IMR-90 (cell line): ENCODE data around the gene MKKS. TPM values are rescaled to one million over a fixed set of nuclear protein-coding genes. Genes with fewer than 3 reads are reported as not detected.

ENCODE experiments used
- ATAC-seq: fragments of 200-7000 bp; cut with Tn5 transposase; 2 replicates; pipeline ENCODE4 v1.9.1; 2020; ENCODE audit warnings: low read depth, mild to moderate bottlenecking, moderate library complexity
- BruUV-seq: library from RNA; stranded (reverse); fragments of 400-500 nt; replicated peaks from 2 replicates; lab custom pipeline; 2021; lab: Mats Ljungman, UMichigan
- CTCF ChIA-PET: fragments of 300-600 bp; formaldehyde crosslinking; extraction: SDS; loops from one replicate; lab custom pipeline; 2021; ENCODE audit warnings: antibody characterized with exemption; lab: Yijun Ruan, JAX
- POLR2A ChIA-PET: fragments of 300-600 bp; sonication (Branson Sonifier 250); formaldehyde crosslinking; loops from one replicate; lab custom pipeline; 2022; ENCODE audit warnings: antibody characterized with exemption; ENCODE audit not compliant: unreplicated experiment; lab: Charles Lee
- DNase-seq: peaks from one replicate; pipeline ENCODE4 v3.0.0; 2013
- H2AFZ ChIP-seq: replicated peaks from 2 replicates; pipeline ENCODE3; 2013; ENCODE audit warnings: low read length, mild to moderate bottlenecking; ENCODE audit not compliant: poor library complexity
- H2AK5ac ChIP-seq: 2 replicates; pipeline ENCODE4 v1.6.1; 2013; ENCODE audit warnings: low read depth, low read length, inconsistent platforms
- H2AK9ac ChIP-seq: replicated peaks from 2 replicates; pipeline ENCODE3; 2013; ENCODE audit warnings: mild to moderate bottlenecking, low read depth, low read length, moderate library complexity; ENCODE audit not compliant: poor library complexity
- H2BK120ac ChIP-seq: 2 replicates; pipeline ENCODE4 v1.6.1; 2013; ENCODE audit warnings: low read depth, low read length, inconsistent platforms
- H2BK15ac ChIP-seq: 3 replicates; pipeline ENCODE4 v1.6.1; 2013; ENCODE audit warnings: low read depth, low read length, inconsistent platforms
- H2BK20ac ChIP-seq: 2 replicates; pipeline ENCODE4 v1.6.1; 2013; ENCODE audit warnings: low read depth, mild to moderate bottlenecking, inconsistent platforms, low read length, moderate library complexity
- H2BK5ac ChIP-seq: 2 replicates; pipeline ENCODE4 v1.6.1; 2013; ENCODE audit warnings: mild to moderate bottlenecking, low read depth, low read length, inconsistent platforms; ENCODE audit not compliant: poor library complexity, severe bottlenecking
- H3K14ac ChIP-seq: replicated peaks from 2 replicates; pipeline ENCODE4 v1.6.1; 2013; ENCODE audit warnings: low read depth, low read length, inconsistent platforms
- H3K18ac ChIP-seq: 2 replicates; pipeline ENCODE4 v1.6.1; 2013; ENCODE audit warnings: low read depth, low read length, control low read depth
- H3K23ac ChIP-seq: 2 replicates; pipeline ENCODE4 v1.6.1; 2013; ENCODE audit warnings: low read depth, low read length, inconsistent platforms
- H3K27ac ChIP-seq: 2 replicates; pipeline ENCODE4 v1.5.1; 2013; ENCODE audit warnings: mild to moderate bottlenecking, control low read depth, low read length; ENCODE audit not compliant: insufficient read depth
- H3K27me3 ChIP-seq: 2 replicates; pipeline ENCODE4 v1.6.1; 2013; ENCODE audit warnings: low read length; ENCODE audit not compliant: control insufficient read depth, insufficient read depth
- H3K36me3 ChIP-seq: 2 replicates; pipeline ENCODE4 v1.6.1; 2013; ENCODE audit warnings: low read length, mixed read lengths; ENCODE audit not compliant: control insufficient read depth, insufficient read depth
- H3K4ac ChIP-seq: 2 replicates; pipeline ENCODE4 v1.6.1; 2013; ENCODE audit warnings: low read depth, low read length, inconsistent platforms
- H3K4me1 ChIP-seq: 2 replicates; pipeline ENCODE4 v1.6.1; 2013; ENCODE audit warnings: low read length, mixed read lengths; ENCODE audit not compliant: control insufficient read depth, insufficient read depth
- H3K4me2 ChIP-seq: 2 replicates; pipeline ENCODE4 v1.6.1; 2013; ENCODE audit warnings: low read depth, mild to moderate bottlenecking, control low read depth, low read length, moderate library complexity
- H3K4me3 ChIP-seq: 2 replicates; pipeline ENCODE4 v1.5.1; 2013; ENCODE audit warnings: low read depth, mild to moderate bottlenecking, control low read depth, low read length, moderate library complexity; ENCODE audit not compliant: insufficient read depth
- H3K56ac ChIP-seq: 2 replicates; pipeline ENCODE4 v1.6.1; 2013; ENCODE audit warnings: low read length, inconsistent platforms; ENCODE audit not compliant: insufficient read depth; ENCODE audit errors: extremely low read depth
- H3K79me1 ChIP-seq, 2 experiments: 2 replicates each; pipeline ENCODE4 v1.6.1; 2013; ENCODE audit warnings: low read length in 2 of 2, inconsistent platforms in 1 of 2, low read depth in 1 of 2
- H3K9ac ChIP-seq: 2 replicates; pipeline ENCODE4 v1.6.1; 2013; ENCODE audit warnings: low read depth, low read length, control low read depth
- H3K9me1 ChIP-seq: 2 replicates; pipeline ENCODE4 v1.6.1; 2013; ENCODE audit warnings: low read length, inconsistent platforms; ENCODE audit not compliant: insufficient read depth
- H3K9me3 ChIP-seq: 2 replicates; pipeline ENCODE4 v1.6.1; 2013; ENCODE audit warnings: low read length; ENCODE audit not compliant: control insufficient read depth, insufficient read depth
- H4K20me1 ChIP-seq: 2 replicates; pipeline ENCODE4 v1.6.1; 2013; ENCODE audit warnings: low read length, inconsistent platforms; ENCODE audit not compliant: insufficient read depth
- H4K5ac ChIP-seq: 2 replicates; pipeline ENCODE4 v1.6.1; 2013; ENCODE audit warnings: mild to moderate bottlenecking, low read depth, low read length, control low read depth
- H4K8ac ChIP-seq, 2 experiments: 2 replicates each; pipeline ENCODE4 v1.6.1; 2013; ENCODE audit warnings: low read depth in 2 of 2, low read length in 2 of 2, control low read depth in 1 of 2, inconsistent platforms in 1 of 2
- H4K91ac ChIP-seq: 2 replicates; pipeline ENCODE4 v1.6.1; 2013; ENCODE audit warnings: low read depth, low read length, inconsistent platforms; ENCODE audit not compliant: insufficient read depth
- CEBPB ChIP-seq: IDR thresholded peaks from 2 replicates; pipeline ENCODE4 v1.6.1; 2012; ENCODE audit warnings: low read depth, low read length, improper control_type of control experiment
- CHD1 ChIP-seq: IDR thresholded peaks from 2 replicates; pipeline ENCODE4 v1.6.1; 2012; ENCODE audit warnings: low read depth, low read length, improper control_type of control experiment
- FOS ChIP-seq: fragments of 150-350 bp; IDR thresholded peaks from 2 replicates; pipeline ENCODE4 v1.6.1; 2016; ENCODE audit warnings: low read depth, low read length
- MAFK ChIP-seq: IDR thresholded peaks from 2 replicates; pipeline ENCODE4 v1.6.1; 2012; ENCODE audit warnings: low read depth, low read length, improper control_type of control experiment
- RAD21 ChIP-seq: IDR thresholded peaks from 2 replicates; pipeline ENCODE4 v1.6.1; 2012; ENCODE audit warnings: low read length, improper control_type of control experiment
- RFX5 ChIP-seq: IDR thresholded peaks from 2 replicates; pipeline ENCODE4 v1.8.0; 2012; ENCODE audit warnings: low read depth, mild to moderate bottlenecking, low read length, moderate library complexity
- SMC3 ChIP-seq: fragments of 150-350 bp; IDR thresholded peaks from 2 replicates; pipeline ENCODE4 v1.6.1; 2016; ENCODE audit warnings: low read depth, mild to moderate bottlenecking, antibody characterized with exemption, low read length, moderate library complexity
- WGBS, 2 experiments: methylation state at CpG; one replicate each; pipeline versions ENCODE4 v1.1.5 to v1.1.7; 2013; ENCODE audit warnings: missing lambda C conversion rate in 2 of 2; ENCODE audit not compliant: insufficient read length in 1 of 2; ENCODE audit errors: extremely low coverage in 2 of 2; 5-methylcytosine and 5-hydroxymethylcytosine counted together
- dilution Hi-C: fragments of 300-500 bp; cut with HindIII; formaldehyde crosslinking; loops from one replicate; pipeline ENCODE4 v1.14.3; 2018; ENCODE audit warnings: low sequenced_read_pairs; ENCODE audit not compliant: unreplicated experiment
- in situ Hi-C: fragments of 300-500 bp; cut with MboI; formaldehyde crosslinking; loops from 3 replicates; pipeline ENCODE4 v1.14.3; 2019; ENCODE audit warnings: low sequenced_read_pairs, inconsistent platforms, mixed read lengths
- intact Hi-C: fragments of 100-400 bp; cut with micrococcal nuclease; formaldehyde crosslinking; loops from 2 replicates; pipeline ENCODE4 v1.10.0; 2022
- polyA plus RNA-seq, 3 experiments: library from polyadenylated mRNA; depleted of rRNA; stranded (reverse); fragments of >200 nt; gene quantifications; 2 replicates each; pipeline ENCODE4 v1.2.3, GENCODE V29; 2012; ENCODE audit warnings: low replicate concordance in 1 of 3
- total RNA-seq: library from RNA; depleted of rRNA; stranded (reverse); fragments of >200 nt; gene quantifications from 2 replicates; pipeline ENCODE4 v1.2.3, GENCODE V29; 2012
- TF ChIP-seq, protein P1 (sequence below): fragments of 150-350 bp; IDR thresholded peaks from 2 replicates; pipeline ENCODE4 v1.6.1; 2017; ENCODE audit warnings: mild to moderate bottlenecking, antibody characterized with exemption, low read length, low read depth

Gene MKKS
- total and polyA plus RNA-seq, 2 of the 4 experiments (the other 2 are of a cell fraction): 6.9 to 7.5 TPM

GRCh38 chr20:10436053-10436699, 2.2 kb upstream of the MKKS start:
- Histone ChIP-seq H4K8ac (peak overlapping the region in 1 of 2 experiments; percentile 98; a peak in 2 of 4 replicates), H3K23ac (no peak overlapping the region), H3K4ac (no peak overlapping the region), H4K5ac (no peak overlapping the region), H2BK15ac (no peak overlapping the region), H3K27me3 (no peaks in the 10 kb centered on the region), H3K18ac (no peak overlapping the region), H2BK20ac (no peak overlapping the region), H3K9me1 (no peaks in the 10 kb centered on the region; the same call in 1 of the 2 replicates), H2BK5ac (no peak overlapping the region), H3K79me1 (peaks cover 32 to 39% of the 10 kb centered on the region in 2 experiments), H2AFZ (no peak overlapping the region), H3K14ac (no peak overlapping the region), H2AK9ac (no peak overlapping the region), H3K27ac (no peak overlapping the region), H4K20me1 (no peaks in the 10 kb centered on the region), H3K9ac (no peak overlapping the region), H3K36me3 (no peaks in the 10 kb centered on the region), H3K4me1 (peaks cover 2% of the 10 kb centered on the region; the same call in 1 of the 2 replicates), H3K4me2 (no peak overlapping the region), H3K56ac (no peak overlapping the region), H4K91ac (no peak overlapping the region), H3K9me3 (no peaks in the 10 kb centered on the region), H3K4me3 (no peak overlapping the region), H2AK5ac (no peak overlapping the region), H2BK120ac (no peak overlapping the region)
- in situ Hi-C loops (no loop called here), dilution Hi-C loops (no loop called here), intact Hi-C loops (loop anchor here (10.0 kb wide), 1 partner anchor 1109 kb away; no protein-coding TSS in a partner anchor)
- ATAC-seq (no peak), DNase-seq (no peak)
- POLR2A ChIA-PET: no interaction called here
- CTCF ChIA-PET: interaction anchor here (0.6 to 2.5 kb wide), 2 partner anchors 111 to 458 kb away, joined by 3 to 9 read pairs; no protein-coding TSS in a partner anchor
- no TSS peak for BruUV-seq
- TF ChIP-seq, protein P1, sequence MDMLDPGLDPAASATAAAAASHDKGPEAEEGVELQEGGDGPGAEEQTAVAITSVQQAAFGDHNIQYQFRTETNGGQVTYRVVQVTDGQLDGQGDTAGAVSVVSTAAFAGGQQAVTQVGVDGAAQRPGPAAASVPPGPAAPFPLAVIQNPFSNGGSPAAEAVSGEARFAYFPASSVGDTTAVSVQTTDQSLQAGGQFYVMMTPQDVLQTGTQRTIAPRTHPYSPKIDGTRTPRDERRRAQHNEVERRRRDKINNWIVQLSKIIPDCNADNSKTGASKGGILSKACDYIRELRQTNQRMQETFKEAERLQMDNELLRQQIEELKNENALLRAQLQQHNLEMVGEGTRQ: no peak
- TF ChIP-seq FOS: no peak
- no peak for TF ChIP-seq MAFK
- no peak for TF ChIP-seq SMC3
- TF ChIP-seq CEBPB: no peak
- TF ChIP-seq CHD1: no peak
- TF ChIP-seq RFX5: no peak
- TF ChIP-seq RAD21: no peak
- 100% methylated on average over 4 of the region's 20 CpGs; no CpG with 5 or more reads in 1 of the 2 experiments for WGBS, 2 experiments
